ENCODE measurements around the gene ZNRD2.

GRCh38 chr11:65562788-65563187, 7.5 kb upstream of the ZNRD2 start:
- no peak for TF ChIP-seq SUZ12 (IDR thresholded peaks at IDR 0.05; ENCODE audit: extremely low read depth, insufficient read depth, insufficient read length)
- no peak for TF ChIP-seq ZNF274 (IDR thresholded peaks at IDR 0.05; ENCODE audit: low read depth, low read length)
- no peak for TF ChIP-seq YY1 (IDR thresholded peaks at IDR 0.05; ENCODE audit: insufficient read depth, insufficient read length)
